TTC549 (cell line): ENCODE measurements around the gene SMPDL3B.

ENCODE experiments used
- FAIRE-seq: peaks from 2 replicates; lab custom pipeline; 2012; peaks lifted over from hg19 to GRCh38; lab: Jason Lieb, UNC

SMPDL3B gene

GRCh38 chr1:27940870-27941560 lies 6.2 kb downstream of the SMPDL3B start:
- FAIRE-seq = no peak

GRCh38 chr1:27941671-27942540 lies 7.1 kb downstream of the SMPDL3B start:
- FAIRE-seq = no peak

- FAIRE-seq = no peak
Measured at GRCh38 chr1:27945020-27945419, 10.2 kb downstream of the SMPDL3B start.

GRCh38 chr1:27949027-27949426 lies 14.2 kb downstream of the SMPDL3B start:
- no peak for FAIRE-seq

- no peak for FAIRE-seq
Measured at GRCh38 chr1:27951396-27951795, 16.6 kb downstream of the SMPDL3B start.

GRCh38 chr1:27952147-27952546 lies 17.3 kb downstream of the SMPDL3B start:
- FAIRE-seq = no peak

- FAIRE-seq = no peak
Measured at GRCh38 chr1:27954186-27954585, 19.4 kb downstream of the SMPDL3B start.

- FAIRE-seq = no peak
Measured at GRCh38 chr1:27955076-27955475, 20.3 kb downstream of the SMPDL3B start.

GRCh38 chr1:27956761-27957160 lies 22.0 kb downstream of the SMPDL3B start:
- no peak for FAIRE-seq

GRCh38 chr1:27957655-27958054 lies 22.9 kb downstream of the SMPDL3B start:
- FAIRE-seq = no peak

- no peak for FAIRE-seq
Measured at GRCh38 chr1:27958513-27958912, 23.7 kb downstream of the SMPDL3B start.

- no peak for FAIRE-seq
Measured at GRCh38 chr1:27959792-27960603, 25.2 kb downstream of the SMPDL3B start, which contains the start of gene XKR8. Gene XKR8, plus strand, starts transcription at chr1:27959973. Its CDS starts 97 bp downstream, at chr1:27960070.

- no peak for FAIRE-seq
Measured at GRCh38 chr1:27960762-27961645, 26.2 kb downstream of the SMPDL3B start.

- no peak for FAIRE-seq
Measured at GRCh38 chr1:27961646-27962221, 26.9 kb downstream of the SMPDL3B start.

GRCh38 chr1:27963393-27963792 lies 28.6 kb downstream of the SMPDL3B start:
- FAIRE-seq = no peak

- FAIRE-seq = no peak
Measured at GRCh38 chr1:27966402-27967105, 31.8 kb downstream of the SMPDL3B start.

- no peak for FAIRE-seq
Measured at GRCh38 chr1:27967106-27967883, 32.5 kb downstream of the SMPDL3B start.

- no peak for FAIRE-seq
Measured at GRCh38 chr1:27967884-27968466, 33.2 kb downstream of the SMPDL3B start.

- FAIRE-seq = no peak
Measured at GRCh38 chr1:27968692-27969091, 33.9 kb downstream of the SMPDL3B start.
